IMR-90 (cell line): Measurements from ENCODE around the gene CDCA4. TPM values are rescaled to one million over a fixed set of nuclear protein-coding genes. Genes with fewer than 3 reads are reported as not detected.

ENCODE experiments used
- ATAC-seq: fragments of 200-7000 bp; cut with Tn5 transposase; 2 replicates; pipeline ENCODE4 v1.9.1; 2020; ENCODE audit warnings: low read depth, mild to moderate bottlenecking, moderate library complexity
- BruUV-seq: library from RNA; stranded (reverse); fragments of 400-500 nt; replicated peaks from 2 replicates; lab custom pipeline; 2021; lab: Mats Ljungman, UMichigan
- CTCF ChIA-PET: fragments of 300-600 bp; formaldehyde crosslinking; extraction: SDS; loops from one replicate; lab custom pipeline; 2021; ENCODE audit warnings: antibody characterized with exemption; lab: Yijun Ruan, JAX
- POLR2A ChIA-PET: fragments of 300-600 bp; sonication (Branson Sonifier 250); formaldehyde crosslinking; loops from one replicate; lab custom pipeline; 2022; ENCODE audit warnings: antibody characterized with exemption; ENCODE audit not compliant: unreplicated experiment; lab: Charles Lee
- DNase-seq: peaks from one replicate; pipeline ENCODE4 v3.0.0; 2013
- H2AFZ ChIP-seq: replicated peaks from 2 replicates; pipeline ENCODE3; 2013; ENCODE audit warnings: low read length, mild to moderate bottlenecking; ENCODE audit not compliant: poor library complexity
- H2AK5ac ChIP-seq: 2 replicates; pipeline ENCODE4 v1.6.1; 2013; ENCODE audit warnings: low read depth, low read length, inconsistent platforms
- H2AK9ac ChIP-seq: replicated peaks from 2 replicates; pipeline ENCODE3; 2013; ENCODE audit warnings: mild to moderate bottlenecking, low read depth, low read length, moderate library complexity; ENCODE audit not compliant: poor library complexity
- H2BK120ac ChIP-seq: 2 replicates; pipeline ENCODE4 v1.6.1; 2013; ENCODE audit warnings: low read depth, low read length, inconsistent platforms
- H2BK15ac ChIP-seq: 3 replicates; pipeline ENCODE4 v1.6.1; 2013; ENCODE audit warnings: low read depth, low read length, inconsistent platforms
- H2BK20ac ChIP-seq: 2 replicates; pipeline ENCODE4 v1.6.1; 2013; ENCODE audit warnings: low read depth, mild to moderate bottlenecking, inconsistent platforms, low read length, moderate library complexity
- H2BK5ac ChIP-seq: 2 replicates; pipeline ENCODE4 v1.6.1; 2013; ENCODE audit warnings: mild to moderate bottlenecking, low read depth, low read length, inconsistent platforms; ENCODE audit not compliant: poor library complexity, severe bottlenecking
- H3K14ac ChIP-seq: replicated peaks from 2 replicates; pipeline ENCODE4 v1.6.1; 2013; ENCODE audit warnings: low read depth, low read length, inconsistent platforms
- H3K18ac ChIP-seq: 2 replicates; pipeline ENCODE4 v1.6.1; 2013; ENCODE audit warnings: low read depth, low read length, control low read depth
- H3K23ac ChIP-seq: 2 replicates; pipeline ENCODE4 v1.6.1; 2013; ENCODE audit warnings: low read depth, low read length, inconsistent platforms
- H3K27ac ChIP-seq: 2 replicates; pipeline ENCODE4 v1.5.1; 2013; ENCODE audit warnings: mild to moderate bottlenecking, control low read depth, low read length; ENCODE audit not compliant: insufficient read depth
- H3K27me3 ChIP-seq: 2 replicates; pipeline ENCODE4 v1.6.1; 2013; ENCODE audit warnings: low read length; ENCODE audit not compliant: control insufficient read depth, insufficient read depth
- H3K36me3 ChIP-seq: 2 replicates; pipeline ENCODE4 v1.6.1; 2013; ENCODE audit warnings: low read length, mixed read lengths; ENCODE audit not compliant: control insufficient read depth, insufficient read depth
- H3K4ac ChIP-seq: 2 replicates; pipeline ENCODE4 v1.6.1; 2013; ENCODE audit warnings: low read depth, low read length, inconsistent platforms
- H3K4me1 ChIP-seq: 2 replicates; pipeline ENCODE4 v1.6.1; 2013; ENCODE audit warnings: low read length, mixed read lengths; ENCODE audit not compliant: control insufficient read depth, insufficient read depth
- H3K4me2 ChIP-seq: 2 replicates; pipeline ENCODE4 v1.6.1; 2013; ENCODE audit warnings: low read depth, mild to moderate bottlenecking, control low read depth, low read length, moderate library complexity
- H3K4me3 ChIP-seq: 2 replicates; pipeline ENCODE4 v1.5.1; 2013; ENCODE audit warnings: low read depth, mild to moderate bottlenecking, control low read depth, low read length, moderate library complexity; ENCODE audit not compliant: insufficient read depth
- H3K56ac ChIP-seq: 2 replicates; pipeline ENCODE4 v1.6.1; 2013; ENCODE audit warnings: low read length, inconsistent platforms; ENCODE audit not compliant: insufficient read depth; ENCODE audit errors: extremely low read depth
- H3K79me1 ChIP-seq, 2 experiments: 2 replicates each; pipeline ENCODE4 v1.6.1; 2013; ENCODE audit warnings: low read length in 2 of 2, inconsistent platforms in 1 of 2, low read depth in 1 of 2
- H3K9ac ChIP-seq: 2 replicates; pipeline ENCODE4 v1.6.1; 2013; ENCODE audit warnings: low read depth, low read length, control low read depth
- H3K9me1 ChIP-seq: 2 replicates; pipeline ENCODE4 v1.6.1; 2013; ENCODE audit warnings: low read length, inconsistent platforms; ENCODE audit not compliant: insufficient read depth
- H3K9me3 ChIP-seq: 2 replicates; pipeline ENCODE4 v1.6.1; 2013; ENCODE audit warnings: low read length; ENCODE audit not compliant: control insufficient read depth, insufficient read depth
- H4K20me1 ChIP-seq: 2 replicates; pipeline ENCODE4 v1.6.1; 2013; ENCODE audit warnings: low read length, inconsistent platforms; ENCODE audit not compliant: insufficient read depth
- H4K5ac ChIP-seq: 2 replicates; pipeline ENCODE4 v1.6.1; 2013; ENCODE audit warnings: mild to moderate bottlenecking, low read depth, low read length, control low read depth
- H4K8ac ChIP-seq, 2 experiments: 2 replicates each; pipeline ENCODE4 v1.6.1; 2013; ENCODE audit warnings: low read depth in 2 of 2, low read length in 2 of 2, control low read depth in 1 of 2, inconsistent platforms in 1 of 2
- H4K91ac ChIP-seq: 2 replicates; pipeline ENCODE4 v1.6.1; 2013; ENCODE audit warnings: low read depth, low read length, inconsistent platforms; ENCODE audit not compliant: insufficient read depth
- BHLHE40 ChIP-seq: fragments of 150-350 bp; IDR thresholded peaks from 2 replicates; pipeline ENCODE4 v1.6.1; 2016; ENCODE audit warnings: mild to moderate bottlenecking, low read depth, low read length
- CEBPB ChIP-seq: IDR thresholded peaks from 2 replicates; pipeline ENCODE4 v1.6.1; 2012; ENCODE audit warnings: low read depth, low read length, improper control_type of control experiment
- CHD1 ChIP-seq: IDR thresholded peaks from 2 replicates; pipeline ENCODE4 v1.6.1; 2012; ENCODE audit warnings: low read depth, low read length, improper control_type of control experiment
- CTCF ChIP-seq: conservative IDR thresholded peaks from 2 replicates; pipeline ENCODE4 v1.5.1; 2012; ENCODE audit warnings: mild to moderate bottlenecking, low read depth, low read length, improper control_type of control experiment
- ELK1 ChIP-seq: fragments of 150-350 bp; IDR thresholded peaks from 2 replicates; pipeline ENCODE4 v1.6.1; 2016; ENCODE audit warnings: low read depth, mild to moderate bottlenecking, low read length, moderate library complexity, borderline replicate concordance
- FOS ChIP-seq: fragments of 150-350 bp; IDR thresholded peaks from 2 replicates; pipeline ENCODE4 v1.6.1; 2016; ENCODE audit warnings: low read depth, low read length
- MAFK ChIP-seq: IDR thresholded peaks from 2 replicates; pipeline ENCODE4 v1.6.1; 2012; ENCODE audit warnings: low read depth, low read length, improper control_type of control experiment
- MAZ ChIP-seq: IDR thresholded peaks from 2 replicates; pipeline ENCODE4 v1.6.1; 2012; ENCODE audit warnings: low read depth, mild to moderate bottlenecking, low read length, improper control_type of control experiment, moderate library complexity, borderline replicate concordance
- MXI1 ChIP-seq: IDR thresholded peaks from 2 replicates; pipeline ENCODE4 v1.6.1; 2012; ENCODE audit warnings: low read depth, mild to moderate bottlenecking, low read length, moderate library complexity, borderline replicate concordance
- NFE2L2 ChIP-seq: fragments of 150-350 bp; IDR thresholded peaks from 2 replicates; pipeline ENCODE4 v1.6.1; 2016; ENCODE audit warnings: low read depth, mild to moderate bottlenecking, low read length
- POLR2A ChIP-seq: IDR thresholded peaks from 2 replicates; pipeline ENCODE4 v1.6.1; 2012; ENCODE audit warnings: mild to moderate bottlenecking, low read depth, low read length
- RAD21 ChIP-seq: IDR thresholded peaks from 2 replicates; pipeline ENCODE4 v1.6.1; 2012; ENCODE audit warnings: low read length, improper control_type of control experiment
- RCOR1 ChIP-seq: IDR thresholded peaks from 2 replicates; pipeline ENCODE4 v1.6.1; 2012; ENCODE audit warnings: mild to moderate bottlenecking, low read length, improper control_type of control experiment; ENCODE audit not compliant: insufficient replicate concordance
- RFX5 ChIP-seq: IDR thresholded peaks from 2 replicates; pipeline ENCODE4 v1.8.0; 2012; ENCODE audit warnings: low read depth, mild to moderate bottlenecking, low read length, moderate library complexity
- SMC3 ChIP-seq: fragments of 150-350 bp; IDR thresholded peaks from 2 replicates; pipeline ENCODE4 v1.6.1; 2016; ENCODE audit warnings: low read depth, mild to moderate bottlenecking, antibody characterized with exemption, low read length, moderate library complexity
- USF2 ChIP-seq: fragments of 150-350 bp; IDR thresholded peaks from 2 replicates; pipeline ENCODE4 v1.6.1; 2017; ENCODE audit warnings: mild to moderate bottlenecking, antibody characterized with exemption, low read length, low read depth
- WGBS, 2 experiments: methylation state at CpG; one replicate each; pipeline versions ENCODE4 v1.1.5 to v1.1.7; 2013; ENCODE audit warnings: missing lambda C conversion rate in 2 of 2; ENCODE audit not compliant: insufficient read length in 1 of 2; ENCODE audit errors: extremely low coverage in 2 of 2; 5-methylcytosine and 5-hydroxymethylcytosine counted together
- dilution Hi-C: fragments of 300-500 bp; cut with HindIII; formaldehyde crosslinking; loops from one replicate; pipeline ENCODE4 v1.14.3; 2018; ENCODE audit warnings: low sequenced_read_pairs; ENCODE audit not compliant: unreplicated experiment
- in situ Hi-C: fragments of 300-500 bp; cut with MboI; formaldehyde crosslinking; loops from 3 replicates; pipeline ENCODE4 v1.14.3; 2019; ENCODE audit warnings: low sequenced_read_pairs, inconsistent platforms, mixed read lengths
- intact Hi-C: fragments of 100-400 bp; cut with micrococcal nuclease; formaldehyde crosslinking; loops from 2 replicates; pipeline ENCODE4 v1.10.0; 2022
- polyA plus RNA-seq, 3 experiments: library from polyadenylated mRNA; depleted of rRNA; stranded (reverse); fragments of >200 nt; gene quantifications; 2 replicates each; pipeline ENCODE4 v1.2.3, GENCODE V29; 2012; ENCODE audit warnings: low replicate concordance in 1 of 3
- total RNA-seq: library from RNA; depleted of rRNA; stranded (reverse); fragments of >200 nt; gene quantifications from 2 replicates; pipeline ENCODE4 v1.2.3, GENCODE V29; 2012

Gene CDCA4
- total and polyA plus RNA-seq, 2 of the 4 experiments (the other 2 are of a cell fraction): 17.7 to 18.6 TPM

GRCh38 chr14:105061428-105062047 is 40.7 kb upstream of the CDCA4 start:
- Histone ChIP-seq H4K20me1 (no peaks in the 10 kb centered on the region), H4K8ac (no peak overlapping the region), H3K27ac (no peak overlapping the region), H3K4me2 (no peak overlapping the region), H2AFZ (no peak overlapping the region), H3K9me1 (no peaks in the 10 kb centered on the region), H4K91ac (no peak overlapping the region), H3K9ac (no peak overlapping the region), H3K23ac (no peak overlapping the region), H2BK5ac (no peak overlapping the region), H3K4me1 (peaks cover 5% of the 10 kb centered on the region), H2BK20ac (no peak overlapping the region), H3K79me1 (no peaks in the 10 kb centered on the region), H2BK120ac (no peak overlapping the region), H3K14ac (no peak overlapping the region), H2AK5ac (no peak overlapping the region), H2AK9ac (no peak overlapping the region), H3K4me3 (no peak overlapping the region), H3K36me3 (no peaks in the 10 kb centered on the region), H3K4ac (no peak overlapping the region), H4K5ac (no peak overlapping the region), H3K18ac (no peak overlapping the region), H3K9me3 (no peaks in the 10 kb centered on the region), H3K27me3 (peaks cover under 1% of the 10 kb centered on the region; the same call in 1 of the 2 replicates), H3K56ac (no peak overlapping the region), H2BK15ac (no peak overlapping the region)
- DNase-seq (no peak), ATAC-seq (no peak)
- intact Hi-C loops: no loop called here
- no peak for TF ChIP-seq ELK1
- TF ChIP-seq NFE2L2: no peak
- TF ChIP-seq BHLHE40: no peak
- no peak for TF ChIP-seq RAD21
- TF ChIP-seq CEBPB: no peak
- TF ChIP-seq SMC3: no peak
- TF ChIP-seq FOS: no peak
- no peak for TF ChIP-seq RFX5
- TF ChIP-seq CHD1: no peak
- TF ChIP-seq MXI1: no peak
- TF ChIP-seq RCOR1: no peak
- no peak for TF ChIP-seq MAZ
- TF ChIP-seq USF2: no peak
- no peak for TF ChIP-seq POLR2A
- TF ChIP-seq MAFK: no peak
- TF ChIP-seq CTCF: no peak
- WGBS, 2 experiments: 100% methylated on average over 1 of the region's 13 CpGs; no CpG with 5 or more reads in 1 of the 2 experiments
- dilution Hi-C loops: no loop called here
- ChIA-PET CTCF (no interaction called here), POLR2A (interaction anchor here (0.7 kb wide), 1 partner anchor 378 kb away, joined by 7 read pairs; no protein-coding TSS in a partner anchor)
- BruUV-seq: no TSS peak
- in situ Hi-C loops: no loop called here
